ENCODE measurements around the gene USP25. TPM values are rescaled to one million over a fixed set of nuclear protein-coding genes. Genes with fewer than 3 reads are reported as not detected.

The USP25 gene
- total RNA-seq, 1 experiment from 2014 or later, result 33.6 TPM

DNA sequence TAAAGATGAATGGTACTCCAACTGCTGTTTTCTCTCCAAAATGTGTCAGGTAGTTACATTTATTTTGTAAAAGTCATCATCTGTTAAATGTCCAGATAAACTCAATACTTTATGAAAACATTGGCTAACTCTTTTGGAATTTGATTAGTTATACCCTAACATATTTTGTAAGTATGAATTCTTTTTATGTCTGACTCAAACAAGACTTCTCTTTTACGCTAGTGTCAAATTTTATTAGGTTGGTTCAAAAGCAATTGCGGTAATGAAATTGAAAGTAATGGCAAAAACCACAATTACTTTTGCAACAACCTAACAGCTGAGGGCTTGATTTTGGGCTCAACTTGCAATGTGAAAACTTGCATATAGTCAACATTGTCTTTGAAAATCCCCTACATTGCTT, 41.0 kb upstream of the USP25 start:
- no peak overlapping the region for H2AFZ ChIP-seq (ENCODE audit: low read depth, low read length, poor library complexity, severe bottlenecking)
- H3K9me3 ChIP-seq (ENCODE audit: control insufficient read depth in 1 of 2, insufficient read depth in 1 of 2, low read depth in 1 of 2, low read length in 2 of 2), result no peaks in the 10 kb centered on the region
- no peaks in the 10 kb centered on the region for H3K36me3 ChIP-seq (ENCODE audit: control insufficient read depth in 1 of 2, insufficient read depth in 2 of 2, low read length in 2 of 2)
- no peaks in the 10 kb centered on the region for H3K79me2 ChIP-seq (ENCODE audit: insufficient read depth, low read length)
- POLR2A ChIA-PET, result no interaction called here
- no peak overlapping the region for H3K27ac ChIP-seq (ENCODE audit: low read depth, low read length)
- RAD21 ChIA-PET (ENCODE audit: low non-redundant PET in 1 of 2, low total read pairs in 2 of 2, uncharacterized antibody in 2 of 2, unreplicated experiment in 2 of 2), result no interaction called here
- CTCF ChIA-PET, result no interaction called here
- DNase-seq (ENCODE audit: low read depth, low spot score) (no peak), ATAC-seq (no peak)
- TF ChIP-seq FOSL1 (IDR thresholded peaks at IDR 0.05; ENCODE audit: low read depth) (no peak), JUND (IDR thresholded peaks at IDR 0.05) (no peak), SIN3A (IDR thresholded peaks at IDR 0.05; ENCODE audit: low read depth) (no peak), YY1 (IDR thresholded peaks at IDR 0.05; ENCODE audit: extremely low read depth, insufficient replicate concordance, low read depth, low read length) (no peak), TCF7L2 (IDR thresholded peaks at IDR 0.05; ENCODE audit: borderline replicate concordance, extremely low read depth, insufficient read depth, insufficient read length) (no peak), POLR2A (IDR thresholded peaks at IDR 0.05; ENCODE audit: borderline replicate concordance, extremely low read depth, insufficient read depth, insufficient read length) (no peak), EZH2phosphoT487 (IDR thresholded peaks at IDR 0.05; ENCODE audit: borderline replicate concordance) (no peak), ELF1 (IDR thresholded peaks at IDR 0.05; ENCODE audit: borderline replicate concordance, low read depth) (no peak), ZNF274 (IDR thresholded peaks at IDR 0.05; ENCODE audit: low read depth, low read length) (no peak), ZFX (IDR thresholded peaks at IDR 0.05) (no peak)
- TF ChIP-seq, protein P1, sequence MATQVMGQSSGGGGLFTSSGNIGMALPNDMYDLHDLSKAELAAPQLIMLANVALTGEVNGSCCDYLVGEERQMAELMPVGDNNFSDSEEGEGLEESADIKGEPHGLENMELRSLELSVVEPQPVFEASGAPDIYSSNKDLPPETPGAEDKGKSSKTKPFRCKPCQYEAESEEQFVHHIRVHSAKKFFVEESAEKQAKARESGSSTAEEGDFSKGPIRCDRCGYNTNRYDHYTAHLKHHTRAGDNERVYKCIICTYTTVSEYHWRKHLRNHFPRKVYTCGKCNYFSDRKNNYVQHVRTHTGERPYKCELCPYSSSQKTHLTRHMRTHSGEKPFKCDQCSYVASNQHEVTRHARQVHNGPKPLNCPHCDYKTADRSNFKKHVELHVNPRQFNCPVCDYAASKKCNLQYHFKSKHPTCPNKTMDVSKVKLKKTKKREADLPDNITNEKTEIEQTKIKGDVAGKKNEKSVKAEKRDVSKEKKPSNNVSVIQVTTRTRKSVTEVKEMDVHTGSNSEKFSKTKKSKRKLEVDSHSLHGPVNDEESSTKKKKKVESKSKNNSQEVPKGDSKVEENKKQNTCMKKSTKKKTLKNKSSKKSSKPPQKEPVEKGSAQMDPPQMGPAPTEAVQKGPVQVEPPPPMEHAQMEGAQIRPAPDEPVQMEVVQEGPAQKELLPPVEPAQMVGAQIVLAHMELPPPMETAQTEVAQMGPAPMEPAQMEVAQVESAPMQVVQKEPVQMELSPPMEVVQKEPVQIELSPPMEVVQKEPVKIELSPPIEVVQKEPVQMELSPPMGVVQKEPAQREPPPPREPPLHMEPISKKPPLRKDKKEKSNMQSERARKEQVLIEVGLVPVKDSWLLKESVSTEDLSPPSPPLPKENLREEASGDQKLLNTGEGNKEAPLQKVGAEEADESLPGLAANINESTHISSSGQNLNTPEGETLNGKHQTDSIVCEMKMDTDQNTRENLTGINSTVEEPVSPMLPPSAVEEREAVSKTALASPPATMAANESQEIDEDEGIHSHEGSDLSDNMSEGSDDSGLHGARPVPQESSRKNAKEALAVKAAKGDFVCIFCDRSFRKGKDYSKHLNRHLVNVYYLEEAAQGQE (IDR thresholded peaks at IDR 0.05; ENCODE audit: low read depth), result no peak
- TF ChIP-seq, protein P2, sequence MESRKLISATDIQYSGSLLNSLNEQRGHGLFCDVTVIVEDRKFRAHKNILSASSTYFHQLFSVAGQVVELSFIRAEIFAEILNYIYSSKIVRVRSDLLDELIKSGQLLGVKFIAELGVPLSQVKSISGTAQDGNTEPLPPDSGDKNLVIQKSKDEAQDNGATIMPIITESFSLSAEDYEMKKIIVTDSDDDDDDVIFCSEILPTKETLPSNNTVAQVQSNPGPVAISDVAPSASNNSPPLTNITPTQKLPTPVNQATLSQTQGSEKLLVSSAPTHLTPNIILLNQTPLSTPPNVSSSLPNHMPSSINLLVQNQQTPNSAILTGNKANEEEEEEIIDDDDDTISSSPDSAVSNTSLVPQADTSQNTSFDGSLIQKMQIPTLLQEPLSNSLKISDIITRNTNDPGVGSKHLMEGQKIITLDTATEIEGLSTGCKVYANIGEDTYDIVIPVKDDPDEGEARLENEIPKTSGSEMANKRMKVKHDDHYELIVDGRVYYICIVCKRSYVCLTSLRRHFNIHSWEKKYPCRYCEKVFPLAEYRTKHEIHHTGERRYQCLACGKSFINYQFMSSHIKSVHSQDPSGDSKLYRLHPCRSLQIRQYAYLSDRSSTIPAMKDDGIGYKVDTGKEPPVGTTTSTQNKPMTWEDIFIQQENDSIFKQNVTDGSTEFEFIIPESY (IDR thresholded peaks at IDR 0.05; ENCODE audit: extremely low read depth, insufficient replicate concordance, low read length), result no peak
- TF ChIP-seq, protein P3, sequence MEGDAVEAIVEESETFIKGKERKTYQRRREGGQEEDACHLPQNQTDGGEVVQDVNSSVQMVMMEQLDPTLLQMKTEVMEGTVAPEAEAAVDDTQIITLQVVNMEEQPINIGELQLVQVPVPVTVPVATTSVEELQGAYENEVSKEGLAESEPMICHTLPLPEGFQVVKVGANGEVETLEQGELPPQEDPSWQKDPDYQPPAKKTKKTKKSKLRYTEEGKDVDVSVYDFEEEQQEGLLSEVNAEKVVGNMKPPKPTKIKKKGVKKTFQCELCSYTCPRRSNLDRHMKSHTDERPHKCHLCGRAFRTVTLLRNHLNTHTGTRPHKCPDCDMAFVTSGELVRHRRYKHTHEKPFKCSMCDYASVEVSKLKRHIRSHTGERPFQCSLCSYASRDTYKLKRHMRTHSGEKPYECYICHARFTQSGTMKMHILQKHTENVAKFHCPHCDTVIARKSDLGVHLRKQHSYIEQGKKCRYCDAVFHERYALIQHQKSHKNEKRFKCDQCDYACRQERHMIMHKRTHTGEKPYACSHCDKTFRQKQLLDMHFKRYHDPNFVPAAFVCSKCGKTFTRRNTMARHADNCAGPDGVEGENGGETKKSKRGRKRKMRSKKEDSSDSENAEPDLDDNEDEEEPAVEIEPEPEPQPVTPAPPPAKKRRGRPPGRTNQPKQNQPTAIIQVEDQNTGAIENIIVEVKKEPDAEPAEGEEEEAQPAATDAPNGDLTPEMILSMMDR (IDR thresholded peaks at IDR 0.05 in 2 of 3, conservative IDR thresholded peaks at IDR 0.05 in 1 of 3; ENCODE audit: borderline replicate concordance in 1 of 3, insufficient read depth in 1 of 3, low read depth in 2 of 3, low read length in 2 of 3), result no peak
- no peak overlapping the region for H3K4me2 ChIP-seq (ENCODE audit: low read length)
- BruUV-seq (replicated peaks), result no TSS peak
- intact Hi-C loops (cut with micrococcal nuclease), result no loop called here
- no peak overlapping the region for H3K4me3 ChIP-seq (replicated peaks in 1 of 2; ENCODE audit: low read depth in 1 of 2, low read length in 2 of 2)
- no peaks in the 10 kb centered on the region for H3K4me1 ChIP-seq (ENCODE audit: control insufficient read depth in 1 of 2, insufficient read depth in 2 of 2, low read length in 2 of 2)
- no peaks in the 10 kb centered on the region for H4K20me1 ChIP-seq (ENCODE audit: insufficient read depth)
- H3K27me3 ChIP-seq (ENCODE audit: insufficient read depth, low read length), result no peaks in the 10 kb centered on the region
- no peak overlapping the region for H3K9ac ChIP-seq (ENCODE audit: low read length)
- H3K9me2 ChIP-seq (ENCODE audit: insufficient read depth), result no peaks in the 10 kb centered on the region
